Brain pericyte (primary cell): Measurements from ENCODE around the gene SRPK3.

Experiments used
- DNase-seq: peaks from one replicate; pipeline ENCODE4 v3.0.0-alpha.2; 2012; ENCODE audit warnings: low read depth, low spot score

The SRPK3 gene

DNA sequence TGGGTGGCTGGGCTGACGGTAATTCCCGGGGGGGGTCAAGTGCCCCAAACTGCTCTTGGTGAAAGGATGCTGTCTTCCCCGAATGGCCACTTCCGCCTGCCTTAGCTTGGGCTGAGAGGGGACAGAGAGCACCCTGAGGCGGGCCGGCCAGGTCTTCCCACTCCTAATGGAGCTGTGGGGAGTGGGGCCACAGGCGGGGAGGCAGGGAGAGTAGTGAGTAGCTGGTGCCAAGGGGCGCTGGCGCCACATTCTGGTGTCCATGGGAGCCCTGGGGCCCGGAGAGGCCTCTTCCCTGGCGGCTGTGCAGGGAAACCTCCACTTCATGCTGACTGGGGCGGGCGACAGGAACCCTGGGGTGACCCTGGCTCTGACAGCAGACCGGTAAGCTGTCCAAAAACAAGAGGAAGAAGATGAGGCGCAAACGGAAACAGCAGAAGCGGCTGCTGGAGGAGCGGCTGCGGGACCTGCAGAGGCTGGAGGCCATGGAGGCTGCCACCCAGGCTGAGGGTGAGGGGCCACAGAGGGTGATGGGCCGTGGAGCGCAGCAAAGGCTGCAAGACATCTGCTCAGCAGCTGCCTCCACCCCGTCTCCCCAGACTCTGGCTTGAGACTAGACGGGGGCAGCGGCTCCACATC is 2.7 kb downstream of the SRPK3 start:
- DNase-seq: no peak

DNA sequence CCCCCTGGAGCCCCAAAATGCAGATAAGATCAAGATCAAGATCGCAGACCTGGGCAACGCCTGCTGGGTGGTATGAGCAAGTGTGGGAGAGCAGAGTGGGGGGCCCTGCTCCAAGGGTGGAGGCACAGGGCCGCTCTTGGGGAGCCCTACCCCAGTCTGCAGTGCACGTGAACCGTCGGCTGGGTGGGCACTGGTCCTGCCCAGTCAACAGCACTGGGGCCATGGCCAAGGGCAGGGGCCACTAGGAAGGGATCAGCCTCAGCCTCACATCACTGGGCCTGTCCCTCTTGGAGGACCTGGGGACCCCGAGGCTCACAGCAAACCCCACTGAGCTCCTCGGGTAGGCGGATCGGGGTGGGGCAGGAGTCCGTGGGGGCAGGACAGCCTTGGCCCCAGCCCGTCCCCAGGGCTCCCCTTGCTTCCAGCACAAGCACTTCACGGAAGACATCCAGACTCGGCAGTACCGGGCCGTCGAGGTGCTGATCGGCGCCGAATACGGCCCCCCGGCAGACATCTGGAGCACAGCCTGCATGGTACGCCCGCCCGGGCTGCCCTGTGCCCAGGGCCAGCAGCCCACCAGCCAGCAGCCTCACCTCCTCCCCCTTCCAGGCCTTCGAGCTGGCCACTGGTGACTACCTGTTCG is 3.6 kb downstream of the SRPK3 start:
- no peak for DNase-seq

DNA sequence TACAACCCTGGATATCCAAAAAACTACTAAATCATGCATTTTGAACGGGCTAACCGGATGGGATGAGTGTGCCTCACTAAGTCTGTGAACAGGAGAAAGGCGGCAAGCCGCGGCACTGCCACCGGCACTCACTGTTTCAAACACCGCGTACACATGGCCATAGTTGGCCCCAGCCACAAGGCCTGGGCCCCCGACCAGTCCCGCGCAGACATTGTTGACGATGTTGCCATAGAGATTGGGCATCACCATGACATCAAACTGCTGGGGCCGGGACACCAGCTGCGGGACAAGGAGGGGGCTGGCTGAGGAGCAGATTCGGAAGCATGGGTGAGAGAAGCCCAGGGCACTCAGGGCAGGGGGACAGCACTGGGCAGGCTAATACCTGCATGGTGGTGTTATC is 5.8 kb downstream of the SRPK3 start:
- no peak for DNase-seq

DNA sequence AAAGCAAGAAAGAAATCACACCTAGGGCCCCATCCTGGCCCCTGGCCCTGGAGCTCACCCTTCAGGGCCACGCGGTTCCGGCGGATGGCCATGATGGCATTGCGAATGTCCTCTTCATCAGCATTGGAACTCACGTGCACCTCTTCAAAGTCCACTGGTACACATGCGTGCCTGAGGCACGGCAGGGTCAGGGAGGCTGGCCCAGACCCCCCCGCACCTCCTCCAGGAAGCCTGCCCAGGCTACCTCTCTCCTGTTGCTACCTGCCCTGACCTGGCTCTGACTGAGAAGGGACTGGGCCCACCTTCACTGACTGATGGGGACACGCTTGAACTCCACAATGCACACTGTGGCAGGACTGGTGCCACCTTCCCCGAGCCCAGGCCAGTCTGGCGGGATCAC is 8.8 kb downstream of the SRPK3 start:
- no peak for DNase-seq

DNA sequence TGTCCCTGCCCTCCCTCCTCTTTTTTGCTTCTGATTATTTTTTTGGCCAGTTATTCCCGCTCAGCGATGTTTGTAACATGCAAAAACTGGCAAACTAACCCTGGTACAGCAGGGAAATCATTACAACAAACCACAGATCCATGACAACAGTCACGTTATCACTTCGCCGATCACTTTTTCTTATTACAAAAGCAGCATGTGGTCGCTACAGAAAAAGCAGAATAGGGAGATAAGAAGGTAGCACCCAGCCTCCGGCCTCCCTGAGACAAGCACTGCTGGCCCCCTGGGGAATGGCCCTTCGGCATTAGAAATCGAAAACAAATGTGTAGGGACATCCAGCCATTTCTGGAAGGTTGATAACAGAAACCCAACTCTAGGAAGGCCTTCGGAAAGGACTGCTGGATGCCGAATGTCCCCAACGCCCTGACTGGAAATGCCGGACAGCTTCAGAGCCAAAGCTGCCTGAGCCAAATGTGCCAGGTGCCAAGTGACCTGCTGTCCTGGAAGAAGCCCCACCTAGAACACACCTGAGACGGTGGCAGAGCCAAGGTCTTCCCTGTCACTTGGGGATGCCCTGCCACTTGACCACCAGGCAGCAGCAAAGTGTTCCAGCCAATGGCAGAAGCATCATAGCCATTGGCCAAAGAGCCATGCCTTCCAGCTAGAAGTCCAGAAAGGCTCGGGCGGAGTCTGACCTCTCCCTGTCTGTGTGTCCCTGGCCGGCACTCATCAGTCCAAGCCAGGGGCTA is 10.4 kb downstream of the SRPK3 start:
- DNase-seq: no peak

DNA sequence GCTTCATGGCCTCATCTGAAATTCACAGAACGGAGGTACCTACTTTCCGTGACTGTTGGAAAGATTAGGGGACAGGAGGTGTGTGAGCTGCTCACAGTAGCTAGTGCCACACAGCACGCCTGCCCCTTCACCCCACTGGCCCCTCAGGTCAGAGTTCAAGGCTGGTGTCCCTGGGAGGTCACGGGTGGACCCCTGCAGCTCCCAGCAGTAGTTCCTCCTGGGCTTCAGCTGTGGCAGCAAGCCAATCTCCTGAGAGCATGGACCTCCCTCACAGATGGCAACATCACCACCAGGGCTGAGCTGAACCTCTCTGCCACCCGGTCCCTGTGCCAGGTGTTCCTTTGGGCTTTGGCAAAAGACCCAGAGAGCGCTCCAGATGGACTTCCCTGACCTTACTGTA is 11.5 kb downstream of the SRPK3 start:
- DNase-seq: no peak

GRCh38 chrX:153793291-153793690 is 12.4 kb downstream of the SRPK3 start:
- DNase-seq: no peak

GRCh38 chrX:153794018-153794896 is 13.4 kb downstream of the SRPK3 start, which contains the start of the genes IDH3G and SSR4:
IDH3G (minus strand) TSS chrX:153794375; CDS start chrX:153794326, 49 bp downstream.
SSR4 (plus strand) TSS chrX:153794668; CDS start chrX:153794688, 20 bp downstream.
- peak; percentile 89 for DNase-seq

DNA sequence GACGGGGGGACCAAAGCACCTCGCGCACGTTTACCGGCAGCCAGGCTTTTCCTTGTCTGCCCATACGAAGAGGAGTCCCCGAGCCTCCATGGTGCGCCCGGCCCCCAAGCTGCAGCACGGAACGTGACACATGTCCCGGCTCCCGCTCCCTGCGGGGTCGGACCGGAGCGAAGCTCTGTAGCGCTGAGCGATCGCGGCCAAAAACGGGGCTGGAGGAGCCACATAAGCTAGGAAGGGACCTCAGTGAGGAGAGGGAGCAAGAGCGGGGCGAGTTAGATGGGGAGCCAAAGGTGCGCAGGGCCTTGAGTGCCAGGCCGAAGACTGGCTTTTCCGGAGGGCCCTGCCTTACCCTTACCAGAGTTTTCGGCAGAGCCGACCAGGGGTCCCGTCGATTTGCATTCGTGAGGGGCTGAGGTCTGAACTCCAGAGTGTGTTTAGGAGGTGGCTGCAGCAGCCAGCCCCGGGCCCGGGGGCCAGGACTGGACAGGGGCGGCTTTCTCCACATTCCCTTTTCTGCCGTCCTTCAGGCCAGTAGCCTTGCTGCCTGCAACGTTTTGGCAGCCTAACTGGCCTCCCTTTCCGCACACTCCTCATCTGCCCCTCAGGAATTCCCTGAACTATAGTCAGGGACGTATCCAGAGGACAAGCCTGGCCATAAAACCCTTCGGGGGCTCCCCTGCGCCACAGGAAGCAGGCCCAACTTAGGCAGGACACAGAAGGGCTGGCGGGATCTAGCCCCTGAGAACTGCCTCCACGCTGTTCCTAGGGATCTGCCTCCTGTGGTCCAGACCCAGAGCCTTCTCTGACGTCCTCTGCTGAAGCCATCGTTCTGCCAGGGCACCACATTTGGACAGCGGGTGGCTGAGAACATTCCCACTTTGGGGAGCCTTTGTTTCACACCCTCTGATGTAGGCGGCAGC is 14.3 kb downstream of the SRPK3 start:
- DNase-seq: no peak

DNA sequence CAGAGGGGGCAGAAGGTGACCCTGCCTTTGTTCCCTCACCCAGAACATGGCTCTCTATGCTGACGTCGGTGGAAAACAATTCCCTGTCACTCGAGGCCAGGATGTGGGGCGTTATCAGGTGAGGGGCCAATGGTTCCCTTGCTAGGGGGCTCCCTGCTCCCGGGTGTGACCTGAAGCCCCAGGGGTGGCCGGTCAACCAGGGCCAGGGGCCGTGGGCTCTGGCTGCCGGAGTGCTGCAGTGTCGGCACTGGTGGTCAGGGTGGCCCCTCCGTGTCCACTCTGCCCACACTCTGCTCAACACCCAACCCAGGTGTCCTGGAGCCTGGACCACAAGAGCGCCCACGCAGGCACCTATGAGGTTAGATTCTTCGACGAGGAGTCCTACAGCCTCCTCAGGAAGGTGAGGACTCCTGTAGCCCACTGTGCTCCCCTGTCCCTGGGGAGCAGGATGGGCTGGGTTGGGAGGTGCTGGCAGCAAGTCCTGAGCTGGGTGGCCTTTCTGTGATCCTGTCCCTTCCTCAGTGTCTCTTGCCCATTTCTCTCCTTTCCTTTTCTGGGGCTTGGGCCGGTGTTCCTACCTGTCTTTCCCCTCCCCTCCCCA is 16.7 kb downstream of the SRPK3 start:
- no peak for DNase-seq

DNA sequence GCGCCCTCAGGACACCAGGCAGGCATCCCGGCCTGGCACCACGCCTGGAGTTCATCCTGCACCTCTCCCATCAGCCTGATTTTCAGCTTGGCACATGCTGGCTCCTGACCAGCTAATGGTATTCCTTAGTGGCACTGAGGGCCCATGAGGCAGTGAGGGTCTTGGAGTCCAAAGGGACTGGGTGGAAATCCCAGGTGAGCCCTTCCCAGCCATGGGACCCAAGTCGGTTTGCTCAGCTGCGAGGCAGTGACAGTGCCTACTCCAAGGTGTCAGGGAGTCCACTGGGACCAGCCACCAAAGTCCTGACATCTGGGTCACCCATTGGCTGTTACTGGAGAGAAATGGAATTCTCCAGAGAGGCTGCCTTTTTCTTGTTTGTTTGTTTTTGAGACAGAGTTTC is 18.5 kb downstream of the SRPK3 start:
- no peak for DNase-seq

DNA sequence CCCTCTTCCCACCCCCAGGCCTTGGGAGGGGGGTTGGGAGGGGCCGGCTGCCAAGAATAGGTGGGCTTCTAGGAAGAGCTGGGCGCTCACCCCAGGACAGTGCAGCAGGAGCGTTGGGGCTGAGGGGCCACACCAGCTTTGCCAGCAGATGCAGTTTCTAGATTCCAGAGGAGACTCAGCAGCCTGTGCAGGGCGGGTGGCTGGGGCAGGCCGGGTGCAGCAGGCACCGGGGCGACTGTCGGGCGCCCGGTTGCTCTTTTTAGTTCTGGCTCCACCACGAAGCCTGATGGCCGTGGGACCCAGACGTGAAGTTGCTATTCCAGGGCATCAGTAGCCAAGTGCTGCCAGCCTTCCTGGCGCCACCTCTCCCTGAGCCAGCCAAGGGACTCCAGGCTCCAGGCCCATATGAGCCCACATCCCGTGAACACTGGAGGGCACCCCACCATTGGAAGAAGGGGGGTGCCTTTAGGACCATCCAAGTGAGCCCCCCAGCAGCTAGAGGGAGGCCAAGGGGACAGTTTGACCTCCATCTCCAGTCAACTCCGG is 19.4 kb downstream of the SRPK3 start:
- DNase-seq: no peak

DNA sequence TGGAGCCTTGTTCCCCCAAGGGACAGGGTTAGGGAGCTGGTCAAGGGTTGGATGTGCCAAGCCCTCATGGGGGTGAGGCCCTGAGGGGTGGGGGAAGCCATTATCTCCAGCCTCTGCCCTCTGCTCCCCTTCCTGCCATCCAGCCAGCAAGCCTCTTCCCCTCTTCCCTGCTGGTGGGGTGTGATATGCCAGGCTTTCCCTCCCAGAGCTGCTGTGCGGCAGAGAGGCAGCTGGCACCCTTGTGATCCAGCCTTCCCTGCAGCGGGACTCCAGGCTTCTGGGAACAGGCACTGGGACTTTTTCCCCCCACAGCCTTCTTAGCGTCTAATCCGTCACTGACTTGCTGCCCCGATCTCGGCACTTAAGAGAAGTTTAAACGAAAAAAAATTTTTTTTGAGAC is 19.9 kb downstream of the SRPK3 start:
- no peak for DNase-seq

GRCh38 chrX:153801669-153802068 is 20.8 kb downstream of the SRPK3 start:
- DNase-seq: no peak

DNA sequence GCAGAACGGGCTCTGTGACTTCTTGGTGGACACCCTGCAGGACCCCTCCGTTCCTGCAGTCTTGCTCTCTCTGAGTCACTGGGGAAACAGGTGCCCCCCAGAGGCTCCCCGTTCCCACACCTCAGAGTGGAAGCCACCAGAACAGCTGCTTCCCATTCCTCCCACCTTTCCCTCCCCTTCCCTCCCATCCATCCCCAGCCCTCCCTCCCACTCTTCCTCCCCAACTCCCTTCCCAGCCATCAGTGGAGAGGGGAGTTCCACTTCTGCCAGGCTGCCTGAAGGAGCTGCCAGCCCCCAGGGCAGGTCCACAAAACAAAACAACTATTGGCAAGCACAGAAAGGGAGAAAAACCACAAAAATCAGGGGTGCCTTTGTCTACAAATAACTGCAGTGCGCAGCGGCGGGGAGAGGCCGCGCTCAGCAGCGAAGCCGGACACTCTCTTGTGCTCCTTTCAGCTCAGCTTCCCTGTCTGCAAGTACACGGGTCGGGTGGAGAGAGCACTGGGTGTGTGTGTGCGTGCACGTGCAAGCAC is 21.7 kb downstream of the SRPK3 start:
- DNase-seq: no peak

- no peak for DNase-seq
Measured at GRCh38 chrX:153803211-153804099, 22.6 kb downstream of the SRPK3 start.

GRCh38 chrX:153804100-153804595 is 23.3 kb downstream of the SRPK3 start:
- DNase-seq: no peak

DNA sequence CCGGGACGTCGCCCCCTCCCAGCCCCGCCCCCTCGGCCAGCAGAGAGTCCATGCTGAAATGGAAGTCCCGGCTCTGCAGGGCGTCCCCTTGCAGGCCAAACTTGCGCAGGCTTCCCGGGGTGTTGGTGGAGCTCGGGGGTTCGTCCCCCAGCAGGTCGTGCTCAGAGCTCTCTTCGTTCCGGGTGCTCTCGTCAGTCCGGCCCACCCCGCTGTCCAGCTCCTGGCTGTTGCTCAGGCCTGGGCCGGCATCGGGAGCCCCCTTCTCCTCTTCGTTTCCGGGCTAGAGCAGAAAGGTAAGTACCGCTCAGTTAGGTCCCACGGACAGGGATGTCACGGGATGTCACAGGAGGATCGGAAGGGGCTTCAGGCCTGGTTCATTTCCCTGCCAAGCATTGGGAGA is 23.8 kb downstream of the SRPK3 start:
- DNase-seq: no peak

DNA sequence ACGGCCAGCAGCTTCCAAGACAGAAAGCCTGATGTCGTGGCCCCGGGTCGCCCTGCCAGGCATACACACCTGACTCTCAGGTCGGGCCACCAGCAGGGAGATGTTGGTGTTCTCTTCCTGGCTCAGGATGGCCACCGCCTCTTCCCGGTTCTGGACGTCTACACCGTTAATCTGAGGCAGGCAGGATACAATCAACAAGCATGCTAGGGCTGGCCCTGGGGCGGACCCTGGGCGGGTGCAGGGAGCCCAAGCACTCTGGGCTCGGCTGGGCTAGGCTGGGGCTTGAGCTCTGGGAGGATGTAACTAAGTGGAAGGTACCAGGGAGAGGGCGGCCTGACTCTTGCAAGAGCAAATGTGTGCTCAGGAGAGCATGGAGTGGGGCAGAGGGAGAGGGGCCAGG is 24.6 kb downstream of the SRPK3 start:
- DNase-seq: no peak
